ENCODE measurements around the gene KCNJ9.
"Not testable (repeated sequence)": the region's sequence is repeated elsewhere in the genome, so short reads cannot be mapped to it uniquely, and the experiment has no call there.

The KCNJ9 gene

GRCh38 chr1:160049101-160049500 lies 32.2 kb upstream of the KCNJ9 start:
- H3K9ac ChIP-seq = no peak overlapping the region
- no peak overlapping the region for H3K4me3 ChIP-seq (IDR thresholded peaks at IDR 0.05; ENCODE audit: insufficient read depth, low read depth, low read length)
- H3K79me2 ChIP-seq (ENCODE audit: insufficient read depth, low read depth) = no peaks in the 10 kb centered on the region
- no peaks in the 10 kb centered on the region for H3K36me3 ChIP-seq (ENCODE audit: insufficient read depth)
- no peak overlapping the region for H2AFZ ChIP-seq (ENCODE audit: low read depth)
- H3K4me2 ChIP-seq = no peak overlapping the region
- peaks cover 5% of the 10 kb centered on the region; the same call in 1 of the 2 replicates for H3K27me3 ChIP-seq (ENCODE audit: insufficient read depth, low read depth)
- no peak overlapping the region for H3K27ac ChIP-seq
- TF ChIP-seq CTCF (conservative IDR thresholded peaks at IDR 0.05; ENCODE audit: low read depth, low read length) = no peak
- no peaks in the 10 kb centered on the region for H4K20me1 ChIP-seq (ENCODE audit: insufficient read depth)
- peaks cover 32% of the 10 kb centered on the region for H3K4me1 ChIP-seq (ENCODE audit: low read depth, poor library complexity, severe bottlenecking)

- not testable (repeated sequence) for H3K79me2 ChIP-seq (ENCODE audit: insufficient read depth, low read depth); H2AFZ ChIP-seq (ENCODE audit: low read depth); H3K36me3 ChIP-seq (ENCODE audit: insufficient read depth); H3K27ac ChIP-seq; H3K9ac ChIP-seq; H3K27me3 ChIP-seq (ENCODE audit: insufficient read depth, low read depth); H3K4me3 ChIP-seq (IDR thresholded peaks at IDR 0.05; ENCODE audit: insufficient read depth, low read depth, low read length); H3K4me2 ChIP-seq; H4K20me1 ChIP-seq (ENCODE audit: insufficient read depth)
- peaks cover 32% of the 10 kb centered on the region for H3K4me1 ChIP-seq (ENCODE audit: low read depth, poor library complexity, severe bottlenecking)
Observed at GRCh38 chr1:160050182-160050581, 31.2 kb upstream of the KCNJ9 start.

- H3K4me2 ChIP-seq = no peak overlapping the region
- no peaks in the 10 kb centered on the region for H3K79me2 ChIP-seq (ENCODE audit: insufficient read depth, low read depth)
- no peak for TF ChIP-seq CTCF (conservative IDR thresholded peaks at IDR 0.05; ENCODE audit: low read depth, low read length)
- no peaks in the 10 kb centered on the region for H4K20me1 ChIP-seq (ENCODE audit: insufficient read depth)
- H3K4me3 ChIP-seq (IDR thresholded peaks at IDR 0.05; ENCODE audit: insufficient read depth, low read depth, low read length) = no peak overlapping the region
- peaks cover 5% of the 10 kb centered on the region; the same call in 1 of the 2 replicates for H3K27me3 ChIP-seq (ENCODE audit: insufficient read depth, low read depth)
- no peak overlapping the region for H3K9ac ChIP-seq
- peaks cover 32% of the 10 kb centered on the region for H3K4me1 ChIP-seq (ENCODE audit: low read depth, poor library complexity, severe bottlenecking)
- no peak overlapping the region for H3K27ac ChIP-seq
- H2AFZ ChIP-seq (ENCODE audit: low read depth) = no peak overlapping the region
- H3K36me3 ChIP-seq (ENCODE audit: insufficient read depth) = no peaks in the 10 kb centered on the region
Observed at GRCh38 chr1:160050619-160051018, 30.7 kb upstream of the KCNJ9 start.

DNA sequence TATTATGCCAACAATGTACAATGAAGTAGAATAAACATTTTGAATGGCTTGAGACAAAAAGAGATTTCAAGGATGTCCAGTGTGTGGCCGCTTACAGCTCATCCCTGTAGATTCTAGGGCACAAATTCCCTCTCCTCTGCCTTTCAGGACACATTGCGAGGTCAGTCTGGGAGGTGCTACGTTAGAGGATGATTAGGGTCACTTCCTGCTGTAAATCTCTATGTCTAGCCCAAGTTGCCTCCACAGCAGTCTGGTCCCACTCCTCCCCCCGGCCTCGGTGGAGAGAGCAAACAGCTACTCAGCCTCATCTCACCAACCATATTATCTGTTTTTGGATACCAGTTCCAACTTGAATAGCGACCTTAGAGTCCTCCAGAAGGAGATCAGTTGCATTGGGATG lies 28.4 kb upstream of the KCNJ9 start:
- Histone ChIP-seq H3K79me2 (ENCODE audit: insufficient read depth, low read depth) (no peaks in the 10 kb centered on the region), H3K27me3 (ENCODE audit: insufficient read depth, low read depth) (peaks cover 5% of the 10 kb centered on the region; the same call in 1 of the 2 replicates), H3K4me3 (IDR thresholded peaks at IDR 0.05; ENCODE audit: insufficient read depth, low read depth, low read length) (no peak overlapping the region), H3K9ac (no peak overlapping the region), H3K4me1 (ENCODE audit: low read depth, poor library complexity, severe bottlenecking) (peaks cover 12% of the 10 kb centered on the region), H3K4me2 (no peak overlapping the region), H2AFZ (ENCODE audit: low read depth) (no peak overlapping the region), H3K27ac (no peak overlapping the region), H3K36me3 (ENCODE audit: insufficient read depth) (no peaks in the 10 kb centered on the region), H4K20me1 (ENCODE audit: insufficient read depth) (no peaks in the 10 kb centered on the region)
- TF ChIP-seq CTCF (conservative IDR thresholded peaks at IDR 0.05; ENCODE audit: low read depth, low read length) = no peak

DNA sequence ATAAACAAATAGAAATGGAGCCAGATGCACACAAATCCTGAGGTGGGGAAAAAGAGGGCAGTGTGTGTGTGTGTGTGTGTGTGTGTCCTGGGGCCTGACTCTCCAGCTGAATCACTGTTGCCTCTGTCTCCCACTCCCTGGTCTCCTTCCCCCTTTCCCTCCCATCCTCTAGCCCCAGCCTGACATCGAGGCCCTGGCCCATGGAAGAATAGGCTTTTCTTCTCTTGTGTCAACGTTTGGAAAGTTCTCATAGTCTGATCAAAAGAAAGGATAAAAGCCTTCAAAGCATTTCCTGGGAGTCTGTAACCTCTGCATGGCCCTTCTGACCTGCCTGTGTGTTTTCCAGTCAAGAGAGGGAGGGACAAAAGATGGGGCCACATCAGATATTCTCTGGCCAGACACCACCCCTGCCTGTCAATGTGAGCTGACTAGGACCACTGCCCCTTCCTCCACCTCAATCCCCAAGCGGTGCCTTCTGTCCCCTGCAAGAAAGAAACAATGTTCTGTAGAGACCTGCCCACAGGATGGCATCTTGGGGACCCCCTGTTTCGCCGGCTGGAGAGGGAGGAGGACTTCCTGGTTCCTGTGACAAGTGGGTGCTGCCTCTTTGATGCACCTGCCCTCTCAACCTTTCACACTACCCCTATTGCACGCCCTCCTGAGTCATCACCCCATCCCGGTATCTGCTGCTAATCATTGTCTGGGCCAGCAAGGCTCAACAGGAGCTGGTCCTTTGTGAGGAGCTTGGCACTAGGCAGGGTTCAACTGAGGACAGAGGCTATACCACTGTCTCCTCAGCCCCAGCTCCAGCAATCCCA lies 27.6 kb upstream of the KCNJ9 start:
- H3K79me2 ChIP-seq (ENCODE audit: insufficient read depth, low read depth) = no peaks in the 10 kb centered on the region
- no peak overlapping the region for H3K4me3 ChIP-seq (IDR thresholded peaks at IDR 0.05; ENCODE audit: insufficient read depth, low read depth, low read length)
- no peak for TF ChIP-seq CTCF (conservative IDR thresholded peaks at IDR 0.05; ENCODE audit: low read depth, low read length)
- no peak overlapping the region for H2AFZ ChIP-seq (ENCODE audit: low read depth)
- peaks cover 5% of the 10 kb centered on the region for H3K4me1 ChIP-seq (ENCODE audit: low read depth, poor library complexity, severe bottlenecking)
- no peaks in the 10 kb centered on the region for H3K36me3 ChIP-seq (ENCODE audit: insufficient read depth)
- no peak overlapping the region for H3K4me2 ChIP-seq
- no peak overlapping the region for H3K27ac ChIP-seq
- H4K20me1 ChIP-seq (ENCODE audit: insufficient read depth) = no peaks in the 10 kb centered on the region
- peaks cover 5% of the 10 kb centered on the region; the same call in 1 of the 2 replicates for H3K27me3 ChIP-seq (ENCODE audit: insufficient read depth, low read depth)
- no peak overlapping the region for H3K9ac ChIP-seq

Data from KMS-11 (cell line).